ENCODE measurements around the gene TAB2. TPM values are rescaled to one million over a fixed set of nuclear protein-coding genes. Genes with fewer than 3 reads are reported as not detected.

The TAB2 gene
- total and polyA plus RNA-seq, 2 donors (not counting 3 experiments of a cell fraction or from before 2014, with no cell fraction given): 26.0 to 37.4 TPM

DNA sequence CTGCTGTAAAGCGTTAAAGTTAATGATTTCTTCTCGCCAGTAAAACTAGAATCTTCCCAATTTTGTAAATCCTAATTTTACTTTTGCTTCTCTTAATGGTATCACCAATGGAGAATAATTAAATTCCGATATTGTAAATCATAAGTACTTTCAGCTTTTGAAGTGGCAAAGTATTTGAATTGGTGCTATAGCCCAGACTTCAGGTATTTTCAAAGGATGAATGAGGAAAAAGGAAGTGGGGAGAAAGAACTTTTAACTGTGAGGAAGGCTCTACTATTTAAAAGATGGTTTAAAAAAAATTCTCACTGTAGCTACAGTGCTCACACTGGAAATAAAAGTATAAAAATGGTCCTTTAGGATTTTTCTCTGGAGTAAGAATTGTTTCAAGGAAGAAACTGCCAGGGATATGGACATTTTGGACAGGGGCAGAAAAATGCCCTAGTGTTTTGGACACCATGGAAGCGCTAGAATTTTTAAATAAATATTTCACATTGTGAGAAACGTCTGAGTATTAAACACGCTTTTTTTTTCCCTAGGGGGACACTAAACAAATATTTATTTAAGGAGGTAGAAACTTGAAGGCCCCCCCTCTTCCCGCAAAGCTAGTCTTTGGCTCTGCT lies 1.3 kb upstream of the TAB2 start:
- no peaks in the 10 kb centered on the region for H3K9me3 ChIP-seq (replicated peaks; ENCODE audit: control insufficient read depth, insufficient read depth, low read length)
- POLR2A ChIA-PET: interaction anchor here (0.6 kb wide), 1 partner anchor 9 kb away, joined by 6 read pairs; no protein-coding TSS in a partner anchor
- H2AFZ ChIP-seq (ENCODE audit: low read depth, low read length): peak overlapping the region; percentile 99
- H3K79me2 ChIP-seq (ENCODE audit: control insufficient read depth, insufficient read depth, low read length): peaks cover 36% of the 10 kb centered on the region
- dilution Hi-C loops (cut with MboI; ENCODE audit: extremely low pct_ligation_motif_present, low sequenced_read_pairs) (no loop called here), intact Hi-C loops (cut with micrococcal nuclease) (loop anchor here (2.0 to 5.0 kb wide), 2 partner anchors 96 to 117 kb away; no protein-coding TSS in a partner anchor)
- peaks cover 5% of the 10 kb centered on the region for H4K20me1 ChIP-seq (replicated peaks; ENCODE audit: control insufficient read depth, extremely low read depth, insufficient read depth, low read length)
- FAIRE-seq (no peak), DNase-seq (ENCODE audit: low read depth, low spot score) (no peak)
- peak overlapping the region; percentile 97 for H3K9ac ChIP-seq (replicated peaks; ENCODE audit: extremely low read depth, insufficient read depth, low read length)
- CTCF ChIA-PET: interaction anchor here (0.6 to 1.5 kb wide), 8 partner anchors 15 to 288 kb away, joined by 3 to 7 read pairs (median 4); no protein-coding TSS in a partner anchor
- BruUV-seq (replicated peaks): TSS peak; percentile 46
- H3K4me2 ChIP-seq (ENCODE audit: insufficient read depth, low read length): peak overlapping the region; percentile 95
- H3K4me3 ChIP-seq (replicated peaks in 1 of 3; ENCODE audit: insufficient read depth in 1 of 3, low read depth in 1 of 3, low read length in 3 of 3): peak overlapping the region; percentile 69 to 97 (median 79)
- H3K9me1 ChIP-seq (replicated peaks; ENCODE audit: control insufficient read depth, extremely low read depth, insufficient read depth, low read length): no peaks in the 10 kb centered on the region
- no peak overlapping the region for H3K27ac ChIP-seq (ENCODE audit: insufficient read depth, low read depth, low read length)
- H3K36me3 ChIP-seq (ENCODE audit: control insufficient read depth in 2 of 2, extremely low read depth in 1 of 2, insufficient read depth in 2 of 2, low read length in 2 of 2): no peaks in the 10 kb centered on the region
- H3K27me3 ChIP-seq (ENCODE audit: control insufficient read depth in 2 of 2, insufficient read depth in 2 of 2, low read length in 2 of 2): peaks cover 18 to 33% of the 10 kb centered on the region in 2 experiments
- TF ChIP-seq, protein P1, sequence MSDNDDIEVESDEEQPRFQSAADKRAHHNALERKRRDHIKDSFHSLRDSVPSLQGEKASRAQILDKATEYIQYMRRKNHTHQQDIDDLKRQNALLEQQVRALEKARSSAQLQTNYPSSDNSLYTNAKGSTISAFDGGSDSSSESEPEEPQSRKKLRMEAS (IDR thresholded peaks at IDR 0.05; ENCODE audit: insufficient read depth, insufficient read length): no peak
- TF ChIP-seq FOS (IDR thresholded peaks at IDR 0.05; ENCODE audit: borderline replicate concordance, insufficient read depth, low read length) (no peak), JUN (IDR thresholded peaks at IDR 0.05; ENCODE audit: borderline replicate concordance, insufficient read depth, insufficient read length, low read depth) (no peak), MYC (IDR thresholded peaks at IDR 0.05; ENCODE audit: low read depth, low read length) (no peak), EZH2 (IDR thresholded peaks at IDR 0.05; ENCODE audit: borderline replicate concordance, low read depth, low read length, severe bottlenecking) (no peak), GATA2 (IDR thresholded peaks at IDR 0.05; ENCODE audit: insufficient read depth, insufficient read length, low read depth, low read length) (no peak), POLR2AphosphoS5 (IDR thresholded peaks at IDR 0.05; ENCODE audit: insufficient read depth, low read depth, low read length) (no peak)
- TF ChIP-seq, protein P2, sequence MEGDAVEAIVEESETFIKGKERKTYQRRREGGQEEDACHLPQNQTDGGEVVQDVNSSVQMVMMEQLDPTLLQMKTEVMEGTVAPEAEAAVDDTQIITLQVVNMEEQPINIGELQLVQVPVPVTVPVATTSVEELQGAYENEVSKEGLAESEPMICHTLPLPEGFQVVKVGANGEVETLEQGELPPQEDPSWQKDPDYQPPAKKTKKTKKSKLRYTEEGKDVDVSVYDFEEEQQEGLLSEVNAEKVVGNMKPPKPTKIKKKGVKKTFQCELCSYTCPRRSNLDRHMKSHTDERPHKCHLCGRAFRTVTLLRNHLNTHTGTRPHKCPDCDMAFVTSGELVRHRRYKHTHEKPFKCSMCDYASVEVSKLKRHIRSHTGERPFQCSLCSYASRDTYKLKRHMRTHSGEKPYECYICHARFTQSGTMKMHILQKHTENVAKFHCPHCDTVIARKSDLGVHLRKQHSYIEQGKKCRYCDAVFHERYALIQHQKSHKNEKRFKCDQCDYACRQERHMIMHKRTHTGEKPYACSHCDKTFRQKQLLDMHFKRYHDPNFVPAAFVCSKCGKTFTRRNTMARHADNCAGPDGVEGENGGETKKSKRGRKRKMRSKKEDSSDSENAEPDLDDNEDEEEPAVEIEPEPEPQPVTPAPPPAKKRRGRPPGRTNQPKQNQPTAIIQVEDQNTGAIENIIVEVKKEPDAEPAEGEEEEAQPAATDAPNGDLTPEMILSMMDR (IDR thresholded peaks at IDR 0.05; ENCODE audit: extremely low read depth in 1 of 2, insufficient read depth in 1 of 2, low read depth in 1 of 2, low read length in 2 of 2): no peak
- H3K4me1 ChIP-seq (ENCODE audit: control insufficient read depth, extremely low read depth, insufficient read depth, low read length): peaks cover 18% of the 10 kb centered on the region

Measured in endothelial cell of umbilical vein (primary cell).